GM12873 (cell line): ENCODE data around the gene GRIFIN.

Experiments
- CTCF ChIP-seq: IDR thresholded peaks from 2 replicates; pipeline ENCODE4 v1.5.1; 2012; ENCODE audit warnings: low read depth, mild to moderate bottlenecking, moderate library complexity, low read length, control low read depth; ENCODE audit not compliant: insufficient read depth; ENCODE audit errors: missing control alignments

GRIFIN gene

GRCh38 chr7:2445047-2445446, 31.2 kb downstream of the GRIFIN start:
- no peak for TF ChIP-seq CTCF

GRCh38 chr7:2444476-2444875, 31.7 kb downstream of the GRIFIN start:
- no peak for TF ChIP-seq CTCF

- no peak for TF ChIP-seq CTCF
Measured at GRCh38 chr7:2443491-2443890, 32.7 kb downstream of the GRIFIN start.

GRCh38 chr7:2441430-2442058, 34.7 kb downstream of the GRIFIN start:
- no peak for TF ChIP-seq CTCF

- TF ChIP-seq CTCF, result no peak
Measured at GRCh38 chr7:2440608-2441245, 35.5 kb downstream of the GRIFIN start.

GRCh38 chr7:2438775-2439174, 37.4 kb downstream of the GRIFIN start:
- no peak for TF ChIP-seq CTCF

- TF ChIP-seq CTCF, result no peak
Measured at GRCh38 chr7:2438186-2438585, 38.0 kb downstream of the GRIFIN start.
